ENCODE results near the gene NOMO2. TPM values are rescaled to one million over a fixed set of nuclear protein-coding genes. Genes with fewer than 3 reads are reported as not detected.
"Not testable (repeated sequence)": the region's sequence is repeated elsewhere in the genome, so short reads cannot be mapped to it uniquely, and the experiment has no call there.

The NOMO2 gene
- total RNA-seq, 1 donor from 2014 or later = 125 TPM

DNA sequence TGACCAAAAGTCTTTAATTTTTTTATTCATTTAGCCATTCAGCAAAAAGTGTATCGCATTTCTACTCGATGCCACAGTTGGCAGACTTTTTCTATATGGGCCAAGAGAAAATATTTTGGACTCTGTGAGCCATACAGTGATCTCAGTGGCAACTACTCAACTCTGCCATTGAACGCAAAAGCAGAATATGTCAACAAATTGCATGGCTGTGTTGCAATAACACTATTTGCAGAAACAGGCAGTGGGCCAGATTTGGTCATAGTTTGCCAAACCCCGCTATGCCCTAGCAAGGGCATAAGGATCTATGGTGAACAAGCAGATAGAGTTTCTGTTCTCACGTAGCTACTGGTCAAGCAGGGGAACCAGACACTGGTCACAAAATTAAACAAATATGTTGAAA is 18.5 kb upstream of the NOMO2 start:
- FAIRE-seq; DNase-seq (ENCODE audit: low spot score in 2 of 2): not testable (repeated sequence)

DNA sequence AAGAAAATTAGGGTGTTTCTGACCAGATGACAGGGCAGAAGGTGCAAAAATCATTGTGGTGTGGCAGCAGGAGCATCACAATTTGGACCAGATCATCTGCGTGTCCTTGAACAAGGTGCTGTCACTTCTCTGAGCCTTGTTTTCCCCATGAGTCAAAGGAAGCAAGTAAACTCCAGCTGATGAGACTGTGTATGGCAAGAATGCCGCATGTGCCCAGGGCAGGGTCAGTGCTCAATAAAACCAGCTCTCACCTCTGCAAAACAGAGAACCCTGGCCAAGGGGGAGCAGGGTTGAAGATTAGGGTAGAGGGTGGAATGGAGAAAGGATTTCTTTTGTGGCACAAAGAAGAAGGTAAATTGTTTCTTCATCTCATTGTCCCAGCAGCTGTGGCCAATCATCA is 17.4 kb upstream of the NOMO2 start:
- FAIRE-seq; DNase-seq (ENCODE audit: low spot score in 2 of 2): not testable (repeated sequence)

DNA sequence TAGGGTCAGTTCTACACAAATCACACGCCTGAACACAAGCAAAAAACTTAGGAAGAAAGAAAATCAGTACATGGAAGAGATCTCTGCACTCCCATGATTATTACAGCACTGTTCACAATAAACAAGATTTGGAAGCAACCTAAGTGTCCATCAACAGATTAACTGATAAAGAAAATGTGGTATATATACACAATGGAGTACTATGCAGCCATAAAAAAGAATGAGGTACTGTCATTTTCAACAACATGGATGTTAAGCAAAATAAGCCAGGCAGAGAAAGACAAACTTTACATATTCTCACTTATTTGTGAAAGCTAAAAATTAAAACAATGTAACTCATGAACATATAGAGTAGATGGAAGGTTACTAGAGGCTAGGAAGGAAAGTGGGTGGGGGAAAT is 16.0 kb upstream of the NOMO2 start:
- FAIRE-seq; DNase-seq (ENCODE audit: low spot score in 2 of 2): not testable (repeated sequence)

DNA sequence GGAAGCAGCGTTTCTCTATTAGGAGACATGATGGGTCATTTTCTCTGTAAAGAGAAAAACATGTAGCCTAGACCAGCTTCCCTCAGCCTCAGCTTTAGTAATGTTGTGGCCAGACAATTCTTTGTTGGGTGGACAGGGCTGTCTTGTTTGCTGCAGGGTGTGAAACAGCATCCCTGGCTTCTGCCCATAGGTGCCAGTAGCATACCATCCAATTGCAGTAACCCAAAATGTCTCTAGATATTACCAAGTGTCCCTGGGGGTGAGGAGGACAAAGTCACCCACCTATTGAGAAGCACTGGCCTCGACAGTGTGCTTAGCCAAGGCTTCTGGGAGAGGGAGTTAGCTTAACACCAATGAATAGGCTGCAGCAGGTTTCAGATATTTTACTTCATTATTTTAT is 14.0 kb upstream of the NOMO2 start:
- DNase-seq (ENCODE audit: low spot score in 2 of 2); FAIRE-seq: not testable (repeated sequence)

DNA sequence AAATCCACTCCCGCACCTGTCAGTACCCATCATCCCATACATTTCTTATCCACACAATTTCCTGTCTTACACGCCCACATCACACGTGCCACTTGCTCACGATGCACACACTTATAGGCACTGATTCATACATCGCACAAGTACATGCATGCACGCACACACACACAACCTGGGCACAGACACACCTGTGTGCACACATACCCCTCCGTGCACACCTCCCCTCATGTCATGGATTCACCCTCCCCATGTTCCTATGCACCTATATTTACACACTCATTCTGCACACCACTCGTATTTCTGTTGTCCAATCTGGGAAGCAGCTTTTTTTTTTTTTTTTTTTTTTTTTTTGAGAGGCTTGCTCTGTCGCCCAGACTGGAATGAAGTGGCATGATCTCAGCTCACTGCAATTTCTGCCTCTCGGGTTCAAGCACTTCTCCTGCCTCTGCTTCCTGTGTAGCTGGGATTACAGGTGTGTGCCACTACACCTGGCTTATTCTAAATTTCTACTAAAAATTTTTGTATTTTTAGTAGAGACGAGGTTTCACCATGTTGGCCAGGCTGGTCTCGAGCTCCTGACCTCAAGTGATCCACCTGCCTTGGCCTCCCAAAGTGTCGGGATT is 13.5 kb upstream of the NOMO2 start:
- FAIRE-seq; DNase-seq (ENCODE audit: low spot score in 2 of 2): not testable (repeated sequence)

DNA sequence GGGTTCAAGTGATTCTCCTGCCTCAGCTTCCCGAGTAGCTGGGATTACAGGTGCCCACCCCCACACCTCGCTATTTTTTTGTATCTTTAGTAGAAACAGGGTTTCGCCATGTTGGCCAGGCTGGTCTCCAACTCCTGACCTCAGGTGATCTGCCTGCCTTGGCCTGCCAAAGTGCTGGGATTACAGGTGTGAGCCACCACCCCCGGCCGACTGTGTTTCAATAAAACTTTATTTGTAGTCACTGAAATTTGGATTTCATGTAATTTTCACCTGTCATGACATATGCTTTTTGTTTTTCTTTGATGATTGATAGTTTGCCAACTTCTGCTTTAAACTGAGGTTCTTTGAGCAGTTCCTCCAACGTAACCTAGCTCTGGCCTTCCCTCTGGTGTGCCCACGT is 12.0 kb upstream of the NOMO2 start:
- FAIRE-seq; DNase-seq (ENCODE audit: low spot score in 2 of 2): not testable (repeated sequence)

DNA sequence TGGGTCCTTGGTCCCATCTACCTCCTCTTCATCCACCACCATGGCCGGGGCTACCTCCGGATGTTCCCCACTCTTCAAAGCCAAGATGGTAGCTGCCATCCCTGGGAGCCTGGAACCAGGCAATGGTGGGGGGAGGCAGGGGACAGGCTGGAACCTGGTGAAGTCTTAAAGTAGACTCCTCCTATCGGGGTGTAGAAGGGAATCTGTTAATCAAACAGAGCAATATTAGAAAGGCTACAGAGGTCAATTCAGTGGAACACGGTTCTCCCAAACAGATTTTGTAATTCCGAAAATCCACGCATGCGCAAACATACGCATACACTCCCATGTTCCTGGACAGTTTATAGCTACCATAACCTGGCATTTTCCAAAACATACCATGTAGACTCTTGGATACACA is 11.1 kb upstream of the NOMO2 start:
- not testable (repeated sequence) for FAIRE-seq; DNase-seq (ENCODE audit: low spot score in 2 of 2)

DNA sequence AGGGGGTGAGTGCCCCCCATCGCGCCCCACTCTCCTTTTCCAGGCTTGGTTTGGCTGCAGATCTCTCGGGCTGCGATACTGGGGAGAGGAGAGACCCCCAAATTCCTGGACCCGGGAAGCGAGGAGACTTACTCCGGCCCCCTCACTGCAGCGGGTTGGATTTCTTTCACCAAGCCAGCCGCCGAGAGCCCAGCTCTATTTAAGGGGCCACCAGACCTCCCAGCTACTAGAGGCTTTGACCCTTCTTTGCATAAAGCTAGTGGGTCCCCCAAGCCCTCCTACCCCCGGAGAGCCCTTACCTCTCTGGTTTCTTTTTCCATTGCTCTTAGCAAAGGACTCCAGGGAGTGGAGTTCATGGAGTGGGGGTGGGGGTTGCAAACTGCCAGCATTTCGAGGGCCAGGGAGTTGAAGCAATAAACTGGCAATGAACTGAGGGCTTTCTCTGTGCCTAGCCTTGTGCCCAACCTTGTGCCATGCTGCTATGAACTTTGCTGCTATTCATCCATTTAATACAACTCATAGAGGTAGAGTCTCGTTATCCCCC is 9.5 kb upstream of the NOMO2 start:
- not testable (repeated sequence) for DNase-seq (ENCODE audit: low spot score in 2 of 2); FAIRE-seq

DNA sequence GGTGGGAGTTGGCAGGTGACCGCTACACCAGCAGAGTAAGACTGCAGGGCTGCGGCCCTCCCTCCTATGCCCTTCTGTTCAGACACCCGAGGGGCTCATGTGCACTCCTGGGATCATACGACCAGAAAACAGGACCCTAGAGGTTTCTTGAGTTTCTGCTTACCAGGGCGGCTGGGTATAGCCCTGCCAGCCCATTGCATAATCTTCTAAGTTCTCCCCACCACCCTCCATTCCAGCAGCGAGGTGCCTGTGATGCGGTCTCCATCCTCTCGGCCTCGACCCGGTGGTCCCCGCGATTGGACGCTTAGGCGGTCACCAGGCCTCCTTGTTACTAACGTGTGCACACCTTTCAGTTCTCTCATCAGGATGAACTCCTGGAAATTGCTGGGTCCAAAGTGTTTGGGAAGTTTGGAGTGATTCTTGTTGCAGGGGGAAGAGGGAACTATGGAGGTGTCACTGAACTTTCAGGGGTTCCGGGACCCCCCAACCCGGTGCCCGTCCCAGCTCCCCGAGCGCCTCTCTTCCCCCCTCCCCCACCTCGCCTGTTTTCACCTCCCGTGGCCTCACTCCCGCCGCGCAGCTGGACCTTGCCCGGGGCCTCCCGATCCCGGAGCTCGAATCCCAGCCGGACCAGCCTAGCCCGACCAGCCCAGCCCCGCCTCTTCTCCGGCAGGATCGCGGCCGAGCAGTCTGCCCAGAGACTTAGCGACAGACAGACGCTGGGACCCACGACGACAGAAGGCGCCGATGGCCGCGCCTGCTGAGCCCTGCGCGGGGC is 8.8 kb upstream of the NOMO2 start:
- not testable (repeated sequence) for FAIRE-seq; DNase-seq (ENCODE audit: low spot score in 2 of 2)

DNA sequence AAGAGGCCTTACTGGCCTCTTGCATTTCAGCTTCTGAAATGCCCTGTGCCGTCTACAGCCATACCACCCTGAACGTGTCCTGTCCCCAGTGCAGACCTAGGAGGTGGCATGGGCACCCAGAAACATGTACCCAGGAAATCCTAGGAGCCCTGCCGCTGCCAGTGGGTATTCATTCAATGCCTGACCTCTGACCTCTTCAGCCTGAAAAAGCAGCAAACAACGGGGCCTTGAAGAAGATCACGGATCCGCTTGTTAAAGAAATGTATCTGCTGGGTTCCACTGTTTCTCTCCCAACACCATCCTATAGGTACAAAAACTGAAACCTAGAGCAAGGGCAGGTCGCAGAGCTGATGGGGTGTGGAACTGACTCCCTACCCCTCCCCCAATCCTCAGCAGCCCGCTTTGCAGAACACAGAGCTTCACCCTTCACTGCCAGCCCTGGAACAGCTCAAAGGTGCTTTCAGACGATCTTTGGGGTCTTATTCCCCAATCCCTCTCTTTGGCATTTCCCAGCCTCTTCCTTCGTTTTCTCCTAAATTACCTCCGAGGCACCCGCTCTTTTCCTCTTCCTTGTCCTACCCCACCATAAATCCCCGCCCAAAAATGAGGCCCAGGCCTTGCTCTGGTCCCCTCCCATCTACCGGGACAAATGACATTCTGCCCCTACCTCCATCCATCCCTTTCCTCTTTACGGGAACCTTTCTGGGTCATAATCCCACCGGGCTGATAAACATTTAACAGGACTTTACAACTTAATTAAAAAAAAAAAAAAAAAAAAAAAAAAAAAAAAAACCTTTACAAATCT is 1.3 kb downstream of the NOMO2 start:
- not testable (repeated sequence) for DNase-seq (ENCODE audit: low spot score in 2 of 2); FAIRE-seq

DNA sequence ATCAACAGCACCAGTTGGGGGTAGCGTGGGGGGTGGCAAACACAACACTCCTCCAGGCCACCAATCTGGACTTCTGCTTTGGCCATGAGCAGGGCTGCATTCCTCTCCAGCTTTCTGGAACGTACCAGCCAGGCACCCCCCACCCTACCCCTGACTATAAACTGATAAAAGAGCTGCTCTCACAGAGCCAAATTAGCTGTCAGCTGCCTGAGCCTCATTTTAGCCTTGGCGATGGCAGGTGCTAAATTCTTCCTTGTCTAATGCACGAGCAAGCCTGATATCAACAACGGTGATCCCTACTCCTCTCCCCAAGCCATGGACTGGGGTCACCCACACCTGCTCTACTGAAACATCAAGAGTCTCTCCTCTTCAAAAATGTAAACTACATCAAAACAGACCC is 8.2 kb downstream of the NOMO2 start:
- not testable (repeated sequence) for DNase-seq (ENCODE audit: low spot score in 2 of 2); FAIRE-seq

DNA sequence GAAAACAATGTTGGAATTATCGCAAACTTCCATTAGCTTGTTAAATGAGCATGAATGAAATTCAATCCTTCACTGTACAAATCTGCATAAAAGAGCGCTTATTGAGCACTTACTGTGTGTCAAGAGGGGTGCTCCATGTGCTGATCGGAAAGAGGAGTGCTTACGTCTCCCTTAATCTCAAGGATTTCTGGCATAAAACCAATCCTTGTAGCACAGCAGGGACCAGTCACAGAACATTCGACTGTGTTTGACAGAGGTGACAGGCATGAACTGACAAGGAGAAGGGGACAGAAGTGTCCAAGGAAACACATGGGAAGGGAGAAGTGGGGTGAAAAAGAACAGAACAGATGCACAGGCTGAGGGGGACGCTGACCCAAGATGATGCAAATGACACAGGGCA is 14.5 kb downstream of the NOMO2 start:
- FAIRE-seq; DNase-seq (ENCODE audit: low spot score in 2 of 2): not testable (repeated sequence)

DNA sequence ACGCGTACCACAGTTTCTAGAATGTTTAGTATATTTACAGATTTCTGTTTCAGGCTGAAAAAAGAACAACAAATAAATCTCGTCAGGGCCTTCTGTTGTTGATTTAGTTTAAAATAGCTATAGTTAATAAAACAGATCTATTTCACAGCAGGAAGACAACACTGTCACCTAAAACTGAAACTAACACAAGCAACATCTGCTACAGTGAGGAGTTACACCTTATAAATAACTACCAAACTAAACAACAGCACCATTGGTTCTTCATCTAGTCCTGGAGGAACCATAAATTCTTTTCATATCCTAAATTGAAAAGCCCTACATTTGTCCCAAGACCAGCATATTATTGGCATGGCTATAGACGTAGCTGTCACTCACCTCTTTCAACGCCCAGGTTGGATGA is 15.0 kb downstream of the NOMO2 start:
- not testable (repeated sequence) for FAIRE-seq; DNase-seq (ENCODE audit: low spot score in 2 of 2)

DNA sequence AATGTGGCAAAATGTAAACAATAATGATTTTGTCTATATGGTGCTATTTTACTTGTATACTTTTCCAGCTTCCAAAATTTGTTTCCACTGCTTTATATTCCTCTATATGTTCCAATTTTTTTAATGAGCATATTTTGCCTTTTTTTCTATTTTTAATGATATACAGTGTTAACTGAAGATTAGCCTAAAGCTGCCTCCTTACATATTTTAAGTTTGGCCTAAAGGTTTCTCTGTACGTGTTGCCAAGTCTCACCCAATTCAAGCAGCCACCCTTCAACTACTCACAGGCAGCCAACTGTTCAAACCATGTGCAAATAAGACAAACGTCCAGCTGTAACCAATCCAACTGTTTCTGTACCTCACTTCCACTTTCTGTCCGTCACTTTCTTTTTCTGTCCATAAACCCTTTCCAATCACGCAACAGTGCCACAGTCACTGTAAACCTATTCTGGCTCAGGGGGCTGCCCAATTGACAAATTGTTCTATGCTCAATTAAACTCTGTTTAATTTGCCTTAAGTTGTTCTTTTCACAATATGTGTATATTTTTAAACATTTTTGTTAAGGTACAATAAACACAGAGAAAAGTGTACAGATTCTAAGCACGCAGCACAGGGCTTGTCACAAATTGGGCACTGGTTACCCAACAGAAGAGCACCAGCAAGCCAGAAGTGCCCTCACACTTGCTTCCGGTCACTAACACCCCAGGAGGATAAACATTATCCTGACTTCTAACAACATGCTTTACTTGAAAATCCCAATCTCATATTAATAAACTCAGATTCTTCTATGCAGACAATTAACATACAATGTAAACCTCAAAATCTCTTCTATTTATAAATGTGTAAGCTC is 17.4 kb downstream of the NOMO2 start:
- not testable (repeated sequence) for DNase-seq (ENCODE audit: low spot score in 2 of 2); FAIRE-seq

DNA sequence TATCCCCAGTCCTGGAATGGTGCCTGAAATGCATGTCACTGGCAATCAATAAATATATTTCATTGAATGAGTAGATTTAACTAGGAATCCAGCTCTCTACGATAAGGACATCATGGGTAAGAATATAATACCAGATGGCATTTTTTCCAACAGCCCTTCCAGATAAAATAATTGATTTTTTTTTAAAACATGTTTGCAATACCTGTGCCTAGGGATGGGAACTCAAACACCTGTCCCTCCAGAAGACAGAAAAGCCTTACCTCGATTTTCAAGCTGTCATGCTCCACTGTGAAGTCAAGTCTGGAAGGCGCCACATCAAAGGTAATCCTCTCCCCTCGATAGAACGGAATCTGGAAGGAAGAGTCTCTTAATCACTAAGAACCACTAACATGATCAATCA is 20.0 kb downstream of the NOMO2 start:
- not testable (repeated sequence) for DNase-seq (ENCODE audit: low spot score in 2 of 2); FAIRE-seq

DNA sequence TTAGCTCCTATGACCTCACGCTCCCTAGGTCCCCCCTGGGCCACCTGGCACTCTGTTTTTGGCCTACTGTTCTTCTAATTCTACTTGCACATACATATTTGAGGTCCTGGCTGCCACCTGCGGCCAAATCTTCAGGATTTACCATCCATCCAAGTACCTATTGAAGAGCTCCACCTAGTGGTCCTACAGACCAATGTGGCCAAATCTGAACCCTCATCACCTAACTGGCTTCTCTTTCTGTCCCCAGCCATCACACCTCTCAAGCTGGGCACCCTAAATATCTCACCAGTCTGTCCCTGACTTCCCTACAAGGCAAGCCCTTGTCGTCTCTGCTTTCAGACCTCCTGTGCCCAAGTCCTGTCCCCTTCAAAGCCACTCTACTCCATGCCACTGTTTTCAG is 24.9 kb downstream of the NOMO2 start:
- FAIRE-seq; DNase-seq (ENCODE audit: low spot score in 2 of 2): not testable (repeated sequence)

DNA sequence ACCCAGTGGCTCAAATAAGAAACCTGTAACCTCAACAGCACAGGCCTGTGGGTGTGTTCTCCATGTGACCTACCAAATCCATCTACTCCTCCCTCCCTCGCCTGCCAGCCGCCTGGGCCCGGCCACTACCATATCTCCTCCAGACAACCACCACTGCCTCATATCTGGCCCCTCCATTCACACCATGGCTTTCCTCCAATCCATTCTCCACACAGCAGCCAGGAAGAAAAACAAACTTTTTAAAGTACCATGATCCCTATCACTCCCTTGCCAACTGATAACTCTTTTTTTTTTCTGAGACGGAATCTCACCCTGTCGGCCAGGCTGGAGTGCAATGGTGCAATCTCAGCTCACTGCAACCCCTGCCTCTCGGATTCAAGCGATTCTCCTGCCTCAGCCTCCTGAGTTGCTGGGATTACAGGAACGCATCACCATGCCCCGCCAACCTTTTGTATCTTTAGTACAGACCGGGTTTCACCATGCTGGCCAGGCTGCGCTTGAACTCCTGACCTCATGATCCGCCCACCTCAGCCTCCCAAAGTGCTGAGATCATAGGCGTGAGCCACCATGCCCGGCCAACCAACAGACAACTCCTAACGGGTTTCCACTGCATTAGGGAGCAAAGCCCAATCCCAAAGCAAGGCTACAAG is 26.3 kb downstream of the NOMO2 start:
- DNase-seq (ENCODE audit: low spot score in 2 of 2); FAIRE-seq: not testable (repeated sequence)

DNA sequence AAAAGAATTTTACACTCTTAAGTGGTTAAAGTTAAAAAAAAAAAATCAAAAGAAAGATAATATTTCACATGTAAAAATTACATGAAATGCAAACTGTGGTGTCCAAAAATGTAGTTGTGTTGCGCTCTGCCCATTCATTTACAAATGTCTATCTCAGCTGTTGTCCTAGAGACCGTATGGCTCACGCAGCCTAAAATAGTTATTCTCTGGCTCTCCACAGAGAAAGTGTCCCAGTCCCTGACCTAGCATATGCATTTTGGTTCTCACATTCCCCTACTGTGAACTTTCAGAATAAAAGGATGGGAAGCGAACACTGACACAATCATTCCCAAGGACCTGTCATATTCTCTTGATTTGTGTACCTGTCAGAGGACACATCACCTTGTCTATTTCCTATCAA is 27.6 kb downstream of the NOMO2 start:
- DNase-seq (ENCODE audit: low spot score in 2 of 2); FAIRE-seq: not testable (repeated sequence)

DNA sequence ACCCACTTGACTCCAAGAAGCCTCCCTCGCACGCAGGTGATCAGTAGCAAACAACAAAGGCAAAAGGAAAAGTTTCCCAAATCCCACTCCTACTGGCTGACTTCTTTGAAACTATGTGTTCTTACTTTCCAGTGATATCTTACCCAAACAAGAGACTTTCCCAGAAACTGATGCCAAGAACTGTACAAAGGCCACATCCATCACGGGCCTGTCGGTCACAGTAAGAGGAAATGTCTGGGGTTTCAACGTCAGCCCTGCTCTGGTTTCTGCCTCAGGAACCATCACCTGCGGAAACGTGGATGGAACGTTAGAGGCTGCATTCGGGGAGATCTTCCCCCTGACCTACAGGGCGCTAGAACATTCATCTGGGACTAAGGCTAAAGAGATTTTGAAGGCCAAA is 30.6 kb downstream of the NOMO2 start:
- DNase-seq (ENCODE audit: low spot score in 2 of 2); FAIRE-seq: not testable (repeated sequence)
